Stomach (tissue), 9 donors: ENCODE results near the gene IFI27. TPM values are rescaled to one million over a fixed set of nuclear protein-coding genes. Genes with fewer than 3 reads are reported as not detected.

Experiments
- DNase-seq, 2 donors: peaks; one replicate each; pipeline versions ENCODE4 v3.0.0 to v3.0.0-alpha.2; 2013 to 2019
- H3K27ac ChIP-seq, 5 donors: fragments of 200-600 bp in 4 of 5; sonication (generic) in 4 of 5; one replicate each; pipeline ENCODE4 v1.5.1; 2013 to 2019; ENCODE audit warnings: mild to moderate bottlenecking in 1 of 5, moderate library complexity in 1 of 5
- H3K27me3 ChIP-seq, 3 donors: fragments of 200-600 bp; sonication (generic); one replicate each; pipeline ENCODE4 v1.5.1; 2017 to 2019; ENCODE audit warnings: mixed run types in 1 of 3
- H3K36me3 ChIP-seq, 4 donors: fragments of 200-600 bp; sonication (generic); 1 replicate in 3 of 4; 2 replicates in 1 of 4; pipeline ENCODE4 v1.5.1; 2016 to 2019
- H3K4me1 ChIP-seq, 4 donors: fragments of 200-600 bp; sonication (generic); one replicate each; pipeline ENCODE4 v1.5.1; 2016 to 2019
- H3K4me3 ChIP-seq, 4 donors: fragments of 200-600 bp; sonication (generic) in 3 of 4; one replicate each; pipeline ENCODE4 v1.5.1; 2016 to 2019; ENCODE audit warnings: mild to moderate bottlenecking in 1 of 4
- H3K9me3 ChIP-seq, 4 donors: fragments of 200-600 bp; sonication (generic); one replicate each; pipeline ENCODE4 v1.5.1; 2016 to 2019
- CTCF ChIP-seq, 7 experiments: fragments of 450-650 bp in 4 of 7; fragments of 200-600 bp in 3 of 7; sonication (generic) in 3 of 7; IDR thresholded peaks; one replicate each; pipeline ENCODE4 v1.5.1; 2016 to 2019; ENCODE audit warnings: antibody characterized with exemption in 7 of 7, control low read depth in 2 of 7, mild to moderate bottlenecking in 1 of 7
- EP300 ChIP-seq: sonication (generic); formaldehyde crosslinking; IDR thresholded peaks from one replicate; pipeline ENCODE4 v1.6.1; 2017; ENCODE audit warnings: antibody characterized with exemption
- POLR2A ChIP-seq, 4 donors: fragments of 450-650 bp; IDR thresholded peaks; one replicate each; pipeline ENCODE4 v1.6.1; 2016; ENCODE audit warnings: antibody characterized with exemption in 4 of 4, control low read depth in 2 of 4, mild to moderate bottlenecking in 1 of 4, moderate library complexity in 1 of 4
- POLR2AphosphoS5 ChIP-seq, 3 donors: sonication (generic); formaldehyde crosslinking; IDR thresholded peaks; one replicate each; pipeline ENCODE4 v1.6.1; 2016; ENCODE audit warnings: antibody characterized with exemption in 3 of 3
- WGBS, 5 donors: extraction: QIAGEN DNeasy Blood & Tissue Kit in 3 of 5; methylation state at CpG; one replicate each; pipeline versions ENCODE4 v1.1.5 to v1.1.7; 2013 to 2018; 5-methylcytosine and 5-hydroxymethylcytosine counted together
- intact Hi-C: fragments of 100-400 bp; cut with DNase I; formaldehyde crosslinking; loops from one replicate; pipeline ENCODE4 v1.15.1; 2023; ENCODE audit warnings: low total_unique reads
- polyA plus RNA-seq, 3 donors: library from polyadenylated mRNA; stranded (reverse); fragments of 200-250 nt; gene quantifications; one replicate each; pipeline ENCODE4 v1.2.3, GENCODE V29; 2013
- total RNA-seq, 5 donors: library from RNA; depleted of rRNA; stranded (reverse); fragments of >200 nt; gene quantifications; one replicate each; pipeline versions ENCODE4 v1.1.0 to v1.2.3, GENCODE V29; 2014 to 2016
- donor health status: healthy with polysubstance abuse.
- donor health status: Bipolar disorder and iron deficiency.
- donor health status: healthy.

IFI27 gene
- total and polyA plus RNA-seq, 8 donors, result 12.9 to 1,115 (median 234) TPM

GRCh38 chr14:94122438-94122837 is 11.9 kb downstream of the IFI27 start:
- no peaks in the 10 kb centered on the region for H3K4me1 ChIP-seq
- H3K4me3 ChIP-seq, result no peak overlapping the region
- 61 to 95% (median 82%) methylated on average over 3 of the region's 3 CpGs for WGBS, 5 donors
- DNase-seq, result peak in 1 of 2 donors; percentile 17
- H3K36me3 ChIP-seq, result peaks cover 0 to 19% (median 4%) of the 10 kb centered on the region in 4 donors
- H3K27ac ChIP-seq, result no peak overlapping the region
- intact Hi-C loops, result no loop called here
- H3K9me3 ChIP-seq, result peaks cover 0 to 20% (median 15%) of the 10 kb centered on the region in 4 donors
- H3K27me3 ChIP-seq, result no peaks in the 10 kb centered on the region
- TF ChIP-seq POLR2AphosphoS5 (IDR thresholded peaks at IDR 0.05) (no peak), EP300 (no peak), CTCF (IDR thresholded peaks at IDR 0.05) (no peak), POLR2A (IDR thresholded peaks at IDR 0.05) (no peak)

DNA sequence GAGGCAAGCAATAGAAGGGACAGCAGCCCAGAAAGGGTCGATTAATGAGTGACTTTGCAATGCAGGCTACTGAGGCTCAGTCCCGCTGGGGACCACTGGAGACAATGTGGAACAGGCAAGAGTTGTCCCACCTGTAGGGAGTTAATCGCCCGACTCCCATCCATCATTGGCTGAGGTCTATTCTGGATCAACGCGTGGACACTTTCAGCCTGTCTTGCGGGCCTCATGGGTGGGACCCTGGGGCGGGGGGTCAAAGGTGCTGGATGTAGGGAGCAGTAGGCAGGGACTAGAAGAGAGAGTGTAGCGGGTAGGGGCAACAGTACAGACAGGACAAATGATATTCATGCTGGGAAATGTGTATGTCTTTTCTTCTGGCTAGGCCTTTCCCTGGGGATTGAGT is 12.8 kb downstream of the IFI27 start:
- H3K36me3 ChIP-seq, result peaks cover 0 to 25% (median 5%) of the 10 kb centered on the region in 4 donors
- WGBS, 5 donors, result 87 to 95% (median 90%) methylated on average over 9 of the region's 9 CpGs
- peak in 1 of 2 donors; percentile 15 for DNase-seq
- H3K4me3 ChIP-seq, result no peak overlapping the region
- intact Hi-C loops, result no loop called here
- H3K27me3 ChIP-seq, result no peaks in the 10 kb centered on the region
- peaks cover 0 to 20% (median 15%) of the 10 kb centered on the region in 4 donors for H3K9me3 ChIP-seq
- H3K4me1 ChIP-seq, result peaks cover 0 to 2% (median 0%) of the 10 kb centered on the region in 4 donors
- no peak overlapping the region for H3K27ac ChIP-seq
- TF ChIP-seq EP300 (no peak), POLR2AphosphoS5 (IDR thresholded peaks at IDR 0.05) (no peak), POLR2A (IDR thresholded peaks at IDR 0.05) (no peak), CTCF (IDR thresholded peaks at IDR 0.05) (no peak)

DNA sequence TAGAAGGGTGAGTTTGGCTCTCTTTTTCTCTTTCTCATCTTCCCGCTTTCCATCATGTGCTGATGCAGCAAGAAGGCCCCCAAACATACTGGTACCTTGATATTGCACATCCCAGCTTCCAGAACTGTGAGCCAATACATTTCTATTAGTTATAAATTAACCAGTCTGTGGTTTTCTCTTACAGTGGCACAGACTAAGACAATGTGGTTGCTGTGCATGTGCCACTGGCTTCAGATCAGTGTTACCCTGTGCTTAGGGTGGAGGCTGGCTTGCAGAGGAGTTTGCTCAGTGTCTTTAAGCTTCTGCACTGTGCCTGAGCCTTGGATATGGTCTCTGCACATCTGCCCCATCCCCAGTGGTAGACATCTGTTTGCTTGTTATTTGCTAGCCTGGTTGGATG is 13.3 kb downstream of the IFI27 start:
- H3K27ac ChIP-seq, result no peak overlapping the region
- peak in 1 of 2 donors; percentile 2 for DNase-seq
- peaks cover 0 to 8% (median 3%) of the 10 kb centered on the region in 4 donors for H3K4me1 ChIP-seq
- H3K36me3 ChIP-seq, result peaks cover 0 to 25% (median 5%) of the 10 kb centered on the region in 4 donors
- no peak overlapping the region for H3K4me3 ChIP-seq
- TF ChIP-seq POLR2AphosphoS5 (IDR thresholded peaks at IDR 0.05) (no peak), EP300 (no peak), CTCF (IDR thresholded peaks at IDR 0.05) (no peak), POLR2A (IDR thresholded peaks at IDR 0.05) (no peak)
- peaks cover 0 to 20% (median 15%) of the 10 kb centered on the region in 4 donors for H3K9me3 ChIP-seq
- H3K27me3 ChIP-seq, result no peaks in the 10 kb centered on the region
- WGBS, 5 donors, result 82 to 100% (median 87%) methylated on average over 1 of the region's 1 CpG
- intact Hi-C loops, result no loop called here

DNA sequence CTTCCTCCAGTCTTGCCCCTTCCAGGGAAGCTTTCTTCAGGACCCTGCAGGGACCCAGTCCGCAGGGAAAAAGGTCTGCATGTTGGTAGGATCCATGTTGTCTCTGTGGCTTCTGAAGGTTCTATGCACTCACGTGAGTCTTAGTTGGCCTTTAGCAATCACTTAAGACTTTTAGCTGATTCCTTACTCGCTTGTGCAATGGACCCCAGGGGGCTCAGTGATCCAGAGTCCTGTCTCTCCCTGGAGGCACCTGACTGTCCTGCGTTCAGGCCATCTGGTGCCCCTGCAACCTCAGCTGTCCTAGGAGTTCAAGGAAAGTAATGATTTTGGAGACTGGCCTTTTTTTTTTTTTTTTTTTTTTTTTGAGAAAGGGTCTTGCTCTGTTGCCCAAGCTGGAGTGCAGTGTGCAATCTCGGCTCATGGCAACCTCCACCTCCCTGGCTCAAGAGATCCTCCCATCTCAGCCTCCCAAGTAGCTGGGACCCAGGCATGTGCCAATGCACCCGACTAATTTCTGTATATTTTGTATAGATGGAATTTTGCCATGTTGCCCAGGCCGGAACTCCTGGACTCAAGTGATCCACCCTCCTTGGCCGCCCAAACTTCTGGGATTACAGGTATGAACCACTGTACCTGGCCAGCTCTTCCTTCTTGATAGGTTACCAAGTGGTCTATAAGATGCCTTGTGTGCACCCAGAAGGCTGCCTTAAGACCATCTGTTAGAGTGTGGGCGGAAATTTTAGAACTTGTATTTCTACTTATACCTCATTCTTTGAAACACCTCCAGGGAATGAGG is 14.2 kb downstream of the IFI27 start:
- H3K9me3 ChIP-seq, result peaks cover 0 to 11% (median 7%) of the 10 kb centered on the region in 4 donors
- no peak overlapping the region for H3K27ac ChIP-seq
- intact Hi-C loops, result no loop called here
- WGBS, 5 donors, result 79 to 96% (median 88%) methylated on average over 8 to 9 of the region's 9 CpGs
- H3K4me3 ChIP-seq, result no peak overlapping the region
- peak in 1 of 2 donors; percentile 21 for DNase-seq
- no peak for TF ChIP-seq POLR2AphosphoS5 (IDR thresholded peaks at IDR 0.05)
- no peak for TF ChIP-seq EP300
- no peak for TF ChIP-seq CTCF (IDR thresholded peaks at IDR 0.05)
- no peak for TF ChIP-seq POLR2A (IDR thresholded peaks at IDR 0.05)
- H3K4me1 ChIP-seq, result peaks cover under 1 to 17% (median 10%) of the 10 kb centered on the region in 4 donors
- peaks cover 0 to 25% (median 5%) of the 10 kb centered on the region in 4 donors for H3K36me3 ChIP-seq
- peaks cover 0 to 5% (median 0%) of the 10 kb centered on the region in 3 donors for H3K27me3 ChIP-seq
